ENCODE measurements around the gene TRPM6.

TRPM6 gene

GRCh38 chr9:74887041-74887980, at the start of gene TRPM6:
TSS of gene TRPM6 (minus strand) at chr9:74887921. CDS start at chr9:74887856, 65 bp downstream.
- TF ChIP-seq, protein P1, sequence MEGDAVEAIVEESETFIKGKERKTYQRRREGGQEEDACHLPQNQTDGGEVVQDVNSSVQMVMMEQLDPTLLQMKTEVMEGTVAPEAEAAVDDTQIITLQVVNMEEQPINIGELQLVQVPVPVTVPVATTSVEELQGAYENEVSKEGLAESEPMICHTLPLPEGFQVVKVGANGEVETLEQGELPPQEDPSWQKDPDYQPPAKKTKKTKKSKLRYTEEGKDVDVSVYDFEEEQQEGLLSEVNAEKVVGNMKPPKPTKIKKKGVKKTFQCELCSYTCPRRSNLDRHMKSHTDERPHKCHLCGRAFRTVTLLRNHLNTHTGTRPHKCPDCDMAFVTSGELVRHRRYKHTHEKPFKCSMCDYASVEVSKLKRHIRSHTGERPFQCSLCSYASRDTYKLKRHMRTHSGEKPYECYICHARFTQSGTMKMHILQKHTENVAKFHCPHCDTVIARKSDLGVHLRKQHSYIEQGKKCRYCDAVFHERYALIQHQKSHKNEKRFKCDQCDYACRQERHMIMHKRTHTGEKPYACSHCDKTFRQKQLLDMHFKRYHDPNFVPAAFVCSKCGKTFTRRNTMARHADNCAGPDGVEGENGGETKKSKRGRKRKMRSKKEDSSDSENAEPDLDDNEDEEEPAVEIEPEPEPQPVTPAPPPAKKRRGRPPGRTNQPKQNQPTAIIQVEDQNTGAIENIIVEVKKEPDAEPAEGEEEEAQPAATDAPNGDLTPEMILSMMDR (IDR thresholded peaks at IDR 0.05; ENCODE audit: control insufficient read depth, insufficient read depth, low read depth, low read length, missing control alignments) = no peak
- peak; percentile 13 for DNase-seq (ENCODE audit: low read depth)
- peak within 1 kb of the TSS; percentile 69 for H3K4me3 ChIP-seq (ENCODE audit: control insufficient read depth, low read depth, low read length)

GRCh38 chr9:74935008-74935407, 47.3 kb upstream of the TRPM6 start:
- TF ChIP-seq, protein P1 (IDR thresholded peaks at IDR 0.05; ENCODE audit: control insufficient read depth, insufficient read depth, low read depth, low read length, missing control alignments) = no peak
- no peak overlapping the region for H3K4me3 ChIP-seq (ENCODE audit: control insufficient read depth, low read depth, low read length)
- DNase-seq (ENCODE audit: low read depth) = no peak

- no peak overlapping the region for H3K4me3 ChIP-seq (ENCODE audit: control insufficient read depth, low read depth, low read length)
- TF ChIP-seq, protein P1 (IDR thresholded peaks at IDR 0.05; ENCODE audit: control insufficient read depth, insufficient read depth, low read depth, low read length, missing control alignments) = no peak
- no peak for DNase-seq (ENCODE audit: low read depth)
Measured at GRCh38 chr9:74921737-74922136, 34.0 kb upstream of the TRPM6 start.

DNA sequence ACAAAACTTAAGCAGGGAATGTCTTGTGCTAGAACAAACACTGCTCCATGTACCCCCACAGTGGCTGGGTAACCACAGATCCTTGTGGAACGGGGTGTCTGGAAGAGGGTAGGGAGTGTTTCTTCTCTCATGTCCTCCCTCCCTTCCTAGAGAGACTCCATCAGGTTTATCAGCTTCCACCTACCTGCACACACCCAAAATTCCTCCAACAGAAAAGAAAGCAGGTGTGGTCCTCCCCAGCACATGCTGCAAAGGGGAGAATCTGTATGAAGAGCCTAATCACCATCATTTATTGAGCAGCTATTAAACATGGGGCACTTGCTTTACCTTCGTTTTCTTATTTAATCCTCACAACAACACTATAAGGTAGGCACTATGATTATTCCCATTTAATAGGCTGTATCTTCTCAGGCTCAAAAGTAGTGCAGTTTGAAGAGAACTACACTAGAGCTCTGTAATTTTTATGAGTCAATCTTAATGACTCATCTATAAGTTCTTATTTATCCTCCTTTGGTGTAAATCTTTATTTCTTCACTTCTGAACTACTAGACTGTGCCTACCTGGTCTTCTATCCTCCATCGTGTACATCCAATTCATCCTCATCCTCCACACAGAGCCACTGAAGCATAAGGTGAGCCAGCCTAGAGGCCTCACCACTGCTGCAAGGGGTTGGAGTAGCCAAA, 33.4 kb upstream of the TRPM6 start:
- no peak overlapping the region for H3K4me3 ChIP-seq (ENCODE audit: control insufficient read depth, low read depth, low read length)
- DNase-seq (ENCODE audit: low read depth) = no peak
- TF ChIP-seq, protein P1 (IDR thresholded peaks at IDR 0.05; ENCODE audit: control insufficient read depth, insufficient read depth, low read depth, low read length, missing control alignments) = no peak

- no peak overlapping the region for H3K4me3 ChIP-seq (ENCODE audit: control insufficient read depth, low read depth, low read length)
- TF ChIP-seq, protein P1 (IDR thresholded peaks at IDR 0.05; ENCODE audit: control insufficient read depth, insufficient read depth, low read depth, low read length, missing control alignments) = no peak
- no peak for DNase-seq (ENCODE audit: low read depth)
Measured at GRCh38 chr9:74910036-74910435, 22.3 kb upstream of the TRPM6 start.

DNA sequence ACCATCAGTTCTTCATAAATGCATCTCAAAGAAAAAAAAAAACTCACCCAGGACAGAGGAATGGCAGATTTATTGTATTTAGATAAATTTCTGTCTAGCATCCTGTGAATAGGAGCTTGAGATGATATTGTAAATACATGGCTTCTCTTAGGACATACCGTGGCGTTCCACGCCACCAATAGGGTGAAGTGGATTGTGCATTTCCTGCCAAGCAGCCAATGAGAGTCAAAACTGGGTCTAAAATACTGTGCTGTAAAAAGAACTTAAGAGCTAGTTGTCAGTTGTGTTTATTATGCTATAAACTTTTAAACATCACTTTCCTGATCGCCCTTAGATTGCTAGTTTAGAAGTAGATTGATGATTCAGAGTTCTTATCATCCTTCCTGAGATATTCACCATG, 20.9 kb upstream of the TRPM6 start:
- no peak overlapping the region for H3K4me3 ChIP-seq (ENCODE audit: control insufficient read depth, low read depth, low read length)
- DNase-seq (ENCODE audit: low read depth) = no peak
- TF ChIP-seq, protein P1 (IDR thresholded peaks at IDR 0.05; ENCODE audit: control insufficient read depth, insufficient read depth, low read depth, low read length, missing control alignments) = no peak

Data from AG09309 (cell line).